ENCODE data around the gene CACNA1I. TPM values are rescaled to one million over a fixed set of nuclear protein-coding genes. Genes with fewer than 3 reads are reported as not detected.
"Not testable (repeated sequence)": the region's sequence is repeated elsewhere in the genome, so short reads cannot be mapped to it uniquely, and the experiment has no call there.

The CACNA1I gene
- total RNA-seq, 1 experiment from 2014 or later, result 0.15 TPM

DNA sequence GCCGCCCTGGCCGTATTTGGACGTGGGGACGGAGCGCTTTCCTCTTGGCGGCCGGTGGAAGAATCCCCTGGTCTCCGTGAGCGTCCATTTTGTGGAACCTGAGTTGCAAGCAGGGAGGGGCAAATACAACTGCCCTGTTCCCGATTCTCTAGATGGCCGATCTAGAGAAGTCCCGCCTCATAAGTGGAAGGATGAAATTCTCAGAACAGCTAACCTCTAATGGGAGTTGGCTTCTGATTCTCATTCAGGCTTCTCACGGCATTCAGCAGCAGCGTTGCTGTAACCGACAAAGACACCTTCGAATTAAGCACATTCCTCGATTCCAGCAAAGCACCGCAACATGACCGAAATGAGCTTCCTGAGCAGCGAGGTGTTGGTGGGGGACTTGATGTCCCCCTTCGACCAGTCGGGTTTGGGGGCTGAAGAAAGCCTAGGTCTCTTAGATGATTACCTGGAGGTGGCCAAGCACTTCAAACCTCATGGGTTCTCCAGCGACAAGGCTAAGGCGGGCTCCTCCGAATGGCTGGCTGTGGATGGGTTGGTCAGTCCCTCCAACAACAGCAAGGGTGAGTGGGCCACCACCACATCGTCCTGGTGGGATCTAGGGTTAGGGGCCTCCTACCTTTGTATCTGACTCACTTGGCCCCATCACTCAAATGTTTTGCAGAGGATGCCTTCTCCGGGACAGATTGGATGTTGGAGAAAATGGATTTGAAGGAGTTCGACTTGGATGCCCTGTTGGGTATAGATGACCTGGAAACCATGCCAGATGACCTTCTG is 49.3 kb upstream of the CACNA1I start:
- POLR2A ChIA-PET, result interaction anchor here (0.8 kb wide), 1 partner anchor 28 kb away, joined by 3 read pairs; no protein-coding TSS in a partner anchor
- TF ChIP-seq POLR2AphosphoS5 (IDR thresholded peaks at IDR 0.05; ENCODE audit: low read depth, low read length), result peak; percentile 58
- BruUV-seq (replicated peaks), result TSS peak; percentile 72
- intact Hi-C loops (cut with micrococcal nuclease), result loop anchor here (2.0 to 5.0 kb wide), 2 partner anchors 18 to 204 kb away; partner anchors contain the start of genes MIEF1 and RPL3
- Histone ChIP-seq H3K9ac (ENCODE audit: low read length) (peak overlapping the region; percentile 96), H3K4me1 (ENCODE audit: control insufficient read depth in 1 of 2, insufficient read depth in 2 of 2, low read length in 2 of 2) (peaks cover 17 to 41% of the 10 kb centered on the region in 2 experiments), H3K27ac (ENCODE audit: low read depth, low read length) (peak overlapping the region; percentile 99), H4K20me1 (ENCODE audit: insufficient read depth) (peaks cover 16% of the 10 kb centered on the region; the same call in 1 of the 2 replicates), H3K79me2 (ENCODE audit: insufficient read depth, low read length) (peaks cover 48% of the 10 kb centered on the region), H3K36me3 (ENCODE audit: control insufficient read depth in 1 of 2, insufficient read depth in 2 of 2, low read length in 2 of 2) (peaks cover 22 to 45% of the 10 kb centered on the region in 2 experiments; a peak in 3 of 4 replicates), H3K4me3 (replicated peaks in 1 of 2; ENCODE audit: low read depth in 1 of 2, low read length in 2 of 2) (peak overlapping the region; percentile 85 to 92), H3K4me2 (ENCODE audit: low read length) (peak overlapping the region; percentile 75)
- H2AFZ ChIP-seq (ENCODE audit: low read depth, low read length, poor library complexity, severe bottlenecking); CTCF ChIA-PET; H3K27me3 ChIP-seq (ENCODE audit: insufficient read depth, low read length); RAD21 ChIA-PET (ENCODE audit: low non-redundant PET in 1 of 2, low total read pairs in 2 of 2, uncharacterized antibody in 2 of 2, unreplicated experiment in 2 of 2); H3K9me3 ChIP-seq (ENCODE audit: control insufficient read depth in 1 of 2, insufficient read depth in 1 of 2, low read depth in 1 of 2, low read length in 2 of 2); H3K9me2 ChIP-seq (ENCODE audit: insufficient read depth); DNase-seq (ENCODE audit: low read depth, low spot score): not testable (repeated sequence)
- ATAC-seq, result peak; percentile 37

DNA sequence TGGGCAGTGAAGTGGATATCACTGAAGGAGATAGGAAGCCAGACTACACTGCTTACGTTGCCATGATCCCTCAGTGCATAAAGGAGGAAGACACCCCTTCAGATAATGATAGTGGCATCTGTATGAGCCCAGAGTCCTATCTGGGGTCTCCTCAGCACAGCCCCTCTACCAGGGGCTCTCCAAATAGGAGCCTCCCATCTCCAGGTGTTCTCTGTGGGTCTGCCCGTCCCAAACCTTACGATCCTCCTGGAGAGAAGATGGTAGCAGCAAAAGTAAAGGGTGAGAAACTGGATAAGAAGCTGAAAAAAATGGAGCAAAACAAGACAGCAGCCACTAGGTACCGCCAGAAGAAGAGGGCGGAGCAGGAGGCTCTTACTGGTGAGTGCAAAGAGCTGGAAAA is 48.5 kb upstream of the CACNA1I start:
- DNase-seq (ENCODE audit: low read depth, low spot score); H3K9me2 ChIP-seq (ENCODE audit: insufficient read depth); H3K9me3 ChIP-seq (ENCODE audit: control insufficient read depth in 1 of 2, insufficient read depth in 1 of 2, low read depth in 1 of 2, low read length in 2 of 2); RAD21 ChIA-PET (ENCODE audit: low non-redundant PET in 1 of 2, low total read pairs in 2 of 2, uncharacterized antibody in 2 of 2, unreplicated experiment in 2 of 2); ATAC-seq; BruUV-seq (replicated peaks); H3K27me3 ChIP-seq (ENCODE audit: insufficient read depth, low read length); H2AFZ ChIP-seq (ENCODE audit: low read depth, low read length, poor library complexity, severe bottlenecking): not testable (repeated sequence)
- Histone ChIP-seq H3K4me2 (ENCODE audit: low read length) (peak overlapping the region; percentile 75), H3K79me2 (ENCODE audit: insufficient read depth, low read length) (peaks cover 46% of the 10 kb centered on the region), H3K4me3 (replicated peaks in 1 of 2; ENCODE audit: low read depth in 1 of 2, low read length in 2 of 2) (peak overlapping the region; percentile 85 to 92; a peak in 3 of 4 replicates), H3K9ac (ENCODE audit: low read length) (peak overlapping the region; percentile 96), H3K4me1 (ENCODE audit: control insufficient read depth in 1 of 2, insufficient read depth in 2 of 2, low read length in 2 of 2) (peaks cover 17 to 41% of the 10 kb centered on the region in 2 experiments), H3K36me3 (ENCODE audit: control insufficient read depth in 1 of 2, insufficient read depth in 2 of 2, low read length in 2 of 2) (peaks cover 17 to 40% of the 10 kb centered on the region in 2 experiments; a peak in 3 of 4 replicates), H4K20me1 (ENCODE audit: insufficient read depth) (peaks cover 16% of the 10 kb centered on the region; the same call in 1 of the 2 replicates), H3K27ac (ENCODE audit: low read depth, low read length) (peak overlapping the region; percentile 99)
- ChIA-PET CTCF (interaction anchor here (3.0 to 3.9 kb wide), 2 partner anchors 20 to 26 kb away, joined by 9 to 11 read pairs; partner anchors contain the start of gene MIEF1), POLR2A (interaction anchor here (1.1 to 1.7 kb wide), 3 partner anchors 20 to 202 kb away, joined by 4 to 6 read pairs (median 5); partner anchors contain the start of genes MIEF1 and RPL3)
- intact Hi-C loops (cut with micrococcal nuclease), result loop anchor here (5.0 kb wide), 1 partner anchor 205 kb away; the partner anchor contains the start of gene RPL3
